ENCODE data around the gene CCDC160.
"Not testable (repeated sequence)": the region's sequence is repeated elsewhere in the genome, so short reads cannot be mapped to it uniquely, and the experiment has no call there.

Gene CCDC160

DNA sequence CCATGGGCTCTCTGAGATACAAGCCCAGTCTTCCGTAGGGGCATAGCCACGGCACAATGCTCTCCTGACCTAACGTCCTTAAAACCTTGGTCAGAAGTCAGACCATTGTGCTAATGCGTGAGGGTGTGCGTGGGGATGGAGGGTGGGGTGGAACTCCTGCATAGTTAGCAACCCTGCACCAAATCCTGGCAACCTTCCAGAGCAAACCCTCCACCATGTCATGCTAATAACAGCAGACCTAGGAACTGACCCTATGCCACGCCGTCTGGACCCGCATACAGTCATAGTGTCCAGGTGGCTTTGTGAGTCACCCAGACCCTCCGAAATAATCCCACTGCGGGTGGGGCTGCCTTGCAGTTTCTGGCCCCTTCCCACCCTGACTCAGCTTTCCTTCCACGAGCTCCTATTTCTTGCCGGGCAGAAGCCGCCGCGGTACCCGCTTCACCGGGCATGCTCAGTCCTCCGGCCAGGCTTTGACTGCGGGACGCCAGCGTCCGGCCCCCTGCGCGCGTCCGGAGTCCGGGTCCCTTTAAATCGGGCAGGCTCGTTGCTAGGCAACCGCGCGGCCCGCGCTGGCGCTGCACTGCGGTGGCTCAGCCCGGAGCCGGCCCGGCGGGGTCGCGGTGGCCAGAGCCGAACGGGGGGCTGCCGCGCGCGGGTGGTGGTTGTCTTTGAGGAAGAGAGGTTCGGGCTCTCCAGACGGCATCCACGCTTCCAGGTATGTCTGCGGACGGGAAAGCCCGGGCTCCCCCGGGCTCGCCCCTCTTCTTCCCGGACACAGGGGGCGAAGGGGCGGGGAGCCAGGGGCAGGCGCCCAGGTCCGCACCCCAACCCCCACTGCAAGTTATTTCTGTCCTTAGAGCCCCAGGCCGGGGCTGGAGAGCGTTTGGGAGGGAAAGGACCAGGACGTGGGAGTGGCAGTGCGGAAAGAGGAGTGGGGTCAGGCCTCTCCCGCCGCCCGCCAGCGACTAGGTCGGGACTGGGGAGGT is at the start of gene CCDC160:
CCDC160 (plus strand) TSS at position 557 of the 989 bp plus-strand sequence. CDS start 7,619 bp downstream, outside the sequence.
- in situ Hi-C loops (cut with HindIII; ENCODE audit: low sequenced_read_pairs) = no loop called here

GRCh38 chrX:134191281-134191680 is 45.7 kb upstream of the CCDC160 start:
- in situ Hi-C loops (cut with HindIII; ENCODE audit: low sequenced_read_pairs) = no loop called here

GRCh38 chrX:134194915-134195314 is 42.1 kb upstream of the CCDC160 start:
- in situ Hi-C loops (cut with HindIII; ENCODE audit: low sequenced_read_pairs) = no loop called here

GRCh38 chrX:134202561-134202960 is 34.4 kb upstream of the CCDC160 start:
- in situ Hi-C loops (cut with HindIII; ENCODE audit: low sequenced_read_pairs) = no loop called here

- in situ Hi-C loops (cut with HindIII; ENCODE audit: low sequenced_read_pairs) = no loop called here
Measured at GRCh38 chrX:134206221-134206620, 30.8 kb upstream of the CCDC160 start.

DNA sequence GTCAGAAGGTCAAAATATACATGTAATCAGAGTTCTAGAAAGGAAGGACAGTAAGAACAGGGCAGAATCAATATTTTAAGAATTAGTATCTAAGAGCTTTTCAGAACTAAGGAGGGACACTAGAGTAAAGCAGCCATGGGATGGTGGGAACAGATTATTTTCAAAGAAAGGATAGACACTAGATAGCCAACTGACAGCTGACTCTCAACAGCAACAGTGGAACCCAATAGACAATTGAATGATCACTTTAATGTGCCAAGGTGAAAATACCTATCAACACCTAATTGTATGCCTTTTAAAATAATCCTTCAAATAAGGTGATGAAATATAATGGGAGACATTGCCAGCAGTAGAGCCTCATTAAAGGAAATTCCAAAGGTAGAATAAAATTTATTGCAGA is 26.5 kb upstream of the CCDC160 start:
- in situ Hi-C loops (cut with HindIII; ENCODE audit: low sequenced_read_pairs) = no loop called here

DNA sequence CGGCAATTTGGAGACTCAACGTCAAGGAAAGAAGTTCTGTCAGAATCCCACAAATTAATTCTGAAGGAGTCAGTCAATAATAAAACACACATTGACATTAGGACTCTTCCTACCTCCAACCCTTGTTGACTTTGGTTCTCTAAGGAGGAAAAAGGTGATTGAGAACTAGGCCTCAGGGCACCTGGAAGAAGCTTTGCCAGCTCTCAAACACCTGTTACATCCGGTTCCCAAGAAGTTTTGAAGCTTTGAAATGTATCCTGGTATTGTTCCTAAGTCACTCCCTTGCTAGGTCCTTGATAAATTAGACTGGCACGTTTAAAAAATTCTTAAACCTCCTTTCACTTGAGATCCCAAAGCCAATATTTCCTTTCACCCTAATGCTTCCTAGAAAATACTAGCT is 1.7 kb upstream of the CCDC160 start:
- in situ Hi-C loops (cut with HindIII; ENCODE audit: low sequenced_read_pairs) = no loop called here

DNA sequence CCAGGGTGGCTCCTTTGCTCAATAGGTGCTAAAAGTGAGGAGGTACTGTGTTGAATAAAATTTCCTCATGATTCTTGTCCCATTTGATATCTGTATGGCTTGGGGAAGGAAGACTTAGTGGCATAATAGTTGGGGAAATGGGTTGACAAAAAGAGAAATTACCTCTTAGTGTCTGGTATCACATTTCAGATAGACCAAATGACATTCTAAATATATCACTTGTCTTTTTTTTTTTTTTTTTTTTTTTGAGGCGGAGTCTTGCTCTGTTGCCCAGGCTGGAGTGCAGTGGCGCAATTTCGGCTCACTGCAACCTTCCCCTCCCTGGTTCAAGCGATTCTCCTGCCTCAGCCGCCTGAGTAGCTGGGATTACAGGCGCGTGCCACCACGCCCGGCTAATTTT is 1.2 kb downstream of the CCDC160 start:
- in situ Hi-C loops (cut with HindIII; ENCODE audit: low sequenced_read_pairs) = not testable (repeated sequence)

GRCh38 chrX:134239016-134239415 is 2.0 kb downstream of the CCDC160 start:
- in situ Hi-C loops (cut with HindIII; ENCODE audit: low sequenced_read_pairs) = no loop called here

DNA sequence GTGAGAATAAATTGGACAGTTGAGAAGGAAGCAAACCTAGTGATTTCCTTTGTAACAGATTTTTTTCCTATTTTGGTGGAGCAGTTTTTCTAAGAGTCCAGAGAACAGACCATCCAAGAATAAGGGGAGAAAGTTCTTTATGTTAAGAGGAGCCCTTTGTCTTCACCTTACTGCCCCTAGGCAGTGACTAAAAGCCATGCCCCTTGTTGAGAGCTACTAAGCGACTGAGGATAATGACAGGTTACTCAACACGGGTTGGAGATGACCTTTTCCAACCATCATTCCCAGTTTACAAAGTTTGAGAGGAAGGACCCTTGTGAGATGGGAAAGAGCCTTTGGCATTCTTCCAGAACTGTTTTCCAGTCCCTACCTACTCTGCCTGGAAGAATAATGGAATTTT is 3.2 kb downstream of the CCDC160 start:
- in situ Hi-C loops (cut with HindIII; ENCODE audit: low sequenced_read_pairs) = no loop called here

- in situ Hi-C loops (cut with HindIII; ENCODE audit: low sequenced_read_pairs) = no loop called here
Measured at GRCh38 chrX:134241960-134242619, 5.1 kb downstream of the CCDC160 start.

GRCh38 chrX:134244043-134244442 is 7.1 kb downstream of the CCDC160 start:
- in situ Hi-C loops (cut with HindIII; ENCODE audit: low sequenced_read_pairs) = no loop called here

GRCh38 chrX:134246282-134246681 is 9.3 kb downstream of the CCDC160 start:
- in situ Hi-C loops (cut with HindIII; ENCODE audit: low sequenced_read_pairs) = no loop called here

GRCh38 chrX:134247492-134247891 is 10.5 kb downstream of the CCDC160 start:
- in situ Hi-C loops (cut with HindIII; ENCODE audit: low sequenced_read_pairs) = no loop called here

GRCh38 chrX:134249241-134249640 is 12.3 kb downstream of the CCDC160 start:
- in situ Hi-C loops (cut with HindIII; ENCODE audit: low sequenced_read_pairs) = no loop called here

DNA sequence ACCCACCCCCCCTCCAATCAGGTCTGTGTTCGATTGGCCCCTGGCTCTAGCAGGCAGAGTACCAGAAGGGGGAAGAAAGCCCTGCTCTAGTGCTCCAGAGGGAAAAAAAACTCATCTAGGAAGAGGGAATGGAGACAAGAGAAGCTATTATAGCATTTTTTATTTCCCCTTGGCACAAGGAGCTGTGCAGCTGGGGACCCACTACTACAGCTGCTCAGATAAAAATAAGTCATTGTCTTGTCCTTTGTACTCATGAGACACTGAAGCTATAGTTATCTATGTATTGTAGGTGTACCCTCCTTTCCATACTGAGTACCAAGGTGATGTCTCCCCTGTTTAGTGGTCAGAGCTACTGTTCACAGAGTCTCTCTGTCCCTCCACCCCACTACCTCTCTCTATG is 14.3 kb downstream of the CCDC160 start:
- in situ Hi-C loops (cut with HindIII; ENCODE audit: low sequenced_read_pairs) = no loop called here

GRCh38 chrX:134254511-134254910 is 17.5 kb downstream of the CCDC160 start:
- in situ Hi-C loops (cut with HindIII; ENCODE audit: low sequenced_read_pairs) = no loop called here

- in situ Hi-C loops (cut with HindIII; ENCODE audit: low sequenced_read_pairs) = no loop called here
Measured at GRCh38 chrX:134255555-134255954, 18.6 kb downstream of the CCDC160 start.

DNA sequence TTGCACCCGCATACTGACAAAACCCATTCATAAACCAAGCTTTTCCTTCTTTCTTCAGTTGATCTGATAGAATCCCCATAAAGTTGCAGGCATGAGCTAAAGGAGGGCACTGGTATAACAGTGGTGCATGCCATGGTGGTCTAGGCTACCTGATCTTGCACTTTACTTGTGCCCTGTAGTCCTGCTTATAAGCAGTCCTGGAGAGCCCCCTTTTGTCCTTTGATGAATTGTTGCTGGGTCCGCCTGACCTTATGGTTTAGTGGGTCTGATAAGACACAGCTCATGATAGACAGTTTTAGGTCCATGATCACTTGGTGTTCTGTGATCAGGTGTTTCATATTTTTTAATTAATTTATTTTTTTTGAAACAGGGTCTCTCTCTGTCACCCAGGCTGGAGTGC is 19.7 kb downstream of the CCDC160 start:
- in situ Hi-C loops (cut with HindIII; ENCODE audit: low sequenced_read_pairs) = no loop called here

- in situ Hi-C loops (cut with HindIII; ENCODE audit: low sequenced_read_pairs) = no loop called here
Measured at GRCh38 chrX:134258202-134258601, 21.2 kb downstream of the CCDC160 start.

GRCh38 chrX:134285934-134286333 is 49.0 kb downstream of the CCDC160 start:
- in situ Hi-C loops (cut with HindIII; ENCODE audit: low sequenced_read_pairs) = not testable (repeated sequence)

DNA sequence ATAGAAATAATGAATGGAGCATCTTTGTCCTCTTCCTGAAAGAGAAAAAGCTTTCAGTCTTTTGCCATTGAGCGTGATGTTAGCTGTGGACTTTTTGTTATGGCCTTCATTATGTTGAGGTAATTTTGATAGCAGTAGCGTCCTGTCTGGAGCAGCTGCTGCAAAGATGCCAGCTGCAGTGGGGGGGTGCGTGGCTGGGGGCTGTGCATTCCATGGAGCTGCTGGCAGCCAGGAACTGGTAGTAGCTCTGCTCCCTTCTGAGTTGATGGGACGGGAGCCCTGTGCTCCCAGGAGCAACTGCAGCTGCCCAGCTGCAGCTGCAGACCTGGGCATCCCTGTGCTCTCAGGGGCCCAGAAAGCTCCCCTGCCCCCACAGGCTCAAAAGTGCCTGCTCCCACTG is 50.4 kb downstream of the CCDC160 start:
- in situ Hi-C loops (cut with HindIII; ENCODE audit: low sequenced_read_pairs) = no loop called here
